ENCODE results near the gene SOWAHA.

GRCh38 chr5:132790201-132790865 lies 22.8 kb upstream of the SOWAHA start:
- TF ChIP-seq, protein P1, sequence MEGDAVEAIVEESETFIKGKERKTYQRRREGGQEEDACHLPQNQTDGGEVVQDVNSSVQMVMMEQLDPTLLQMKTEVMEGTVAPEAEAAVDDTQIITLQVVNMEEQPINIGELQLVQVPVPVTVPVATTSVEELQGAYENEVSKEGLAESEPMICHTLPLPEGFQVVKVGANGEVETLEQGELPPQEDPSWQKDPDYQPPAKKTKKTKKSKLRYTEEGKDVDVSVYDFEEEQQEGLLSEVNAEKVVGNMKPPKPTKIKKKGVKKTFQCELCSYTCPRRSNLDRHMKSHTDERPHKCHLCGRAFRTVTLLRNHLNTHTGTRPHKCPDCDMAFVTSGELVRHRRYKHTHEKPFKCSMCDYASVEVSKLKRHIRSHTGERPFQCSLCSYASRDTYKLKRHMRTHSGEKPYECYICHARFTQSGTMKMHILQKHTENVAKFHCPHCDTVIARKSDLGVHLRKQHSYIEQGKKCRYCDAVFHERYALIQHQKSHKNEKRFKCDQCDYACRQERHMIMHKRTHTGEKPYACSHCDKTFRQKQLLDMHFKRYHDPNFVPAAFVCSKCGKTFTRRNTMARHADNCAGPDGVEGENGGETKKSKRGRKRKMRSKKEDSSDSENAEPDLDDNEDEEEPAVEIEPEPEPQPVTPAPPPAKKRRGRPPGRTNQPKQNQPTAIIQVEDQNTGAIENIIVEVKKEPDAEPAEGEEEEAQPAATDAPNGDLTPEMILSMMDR (IDR thresholded peaks at IDR 0.05) = no peak
- TF ChIP-seq EP300 (IDR thresholded peaks at IDR 0.05) = no peak
- TF ChIP-seq POLR2A (IDR thresholded peaks at IDR 0.05) = no peak

Measured in ovary (tissue), 3 donors.